Measurements from ENCODE around the gene TCHH.
"Not testable (repeated sequence)": the region's sequence is repeated elsewhere in the genome, so short reads cannot be mapped to it uniquely, and the experiment has no call there.

Gene TCHH, protein sequence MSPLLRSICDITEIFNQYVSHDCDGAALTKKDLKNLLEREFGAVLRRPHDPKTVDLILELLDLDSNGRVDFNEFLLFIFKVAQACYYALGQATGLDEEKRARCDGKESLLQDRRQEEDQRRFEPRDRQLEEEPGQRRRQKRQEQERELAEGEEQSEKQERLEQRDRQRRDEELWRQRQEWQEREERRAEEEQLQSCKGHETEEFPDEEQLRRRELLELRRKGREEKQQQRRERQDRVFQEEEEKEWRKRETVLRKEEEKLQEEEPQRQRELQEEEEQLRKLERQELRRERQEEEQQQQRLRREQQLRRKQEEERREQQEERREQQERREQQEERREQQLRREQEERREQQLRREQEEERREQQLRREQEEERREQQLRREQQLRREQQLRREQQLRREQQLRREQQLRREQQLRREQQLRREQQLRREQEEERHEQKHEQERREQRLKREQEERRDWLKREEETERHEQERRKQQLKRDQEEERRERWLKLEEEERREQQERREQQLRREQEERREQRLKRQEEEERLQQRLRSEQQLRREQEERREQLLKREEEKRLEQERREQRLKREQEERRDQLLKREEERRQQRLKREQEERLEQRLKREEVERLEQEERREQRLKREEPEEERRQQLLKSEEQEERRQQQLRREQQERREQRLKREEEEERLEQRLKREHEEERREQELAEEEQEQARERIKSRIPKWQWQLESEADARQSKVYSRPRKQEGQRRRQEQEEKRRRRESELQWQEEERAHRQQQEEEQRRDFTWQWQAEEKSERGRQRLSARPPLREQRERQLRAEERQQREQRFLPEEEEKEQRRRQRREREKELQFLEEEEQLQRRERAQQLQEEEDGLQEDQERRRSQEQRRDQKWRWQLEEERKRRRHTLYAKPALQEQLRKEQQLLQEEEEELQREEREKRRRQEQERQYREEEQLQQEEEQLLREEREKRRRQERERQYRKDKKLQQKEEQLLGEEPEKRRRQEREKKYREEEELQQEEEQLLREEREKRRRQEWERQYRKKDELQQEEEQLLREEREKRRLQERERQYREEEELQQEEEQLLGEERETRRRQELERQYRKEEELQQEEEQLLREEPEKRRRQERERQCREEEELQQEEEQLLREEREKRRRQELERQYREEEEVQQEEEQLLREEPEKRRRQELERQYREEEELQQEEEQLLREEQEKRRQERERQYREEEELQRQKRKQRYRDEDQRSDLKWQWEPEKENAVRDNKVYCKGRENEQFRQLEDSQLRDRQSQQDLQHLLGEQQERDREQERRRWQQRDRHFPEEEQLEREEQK (N-terminal part only)

DNA sequence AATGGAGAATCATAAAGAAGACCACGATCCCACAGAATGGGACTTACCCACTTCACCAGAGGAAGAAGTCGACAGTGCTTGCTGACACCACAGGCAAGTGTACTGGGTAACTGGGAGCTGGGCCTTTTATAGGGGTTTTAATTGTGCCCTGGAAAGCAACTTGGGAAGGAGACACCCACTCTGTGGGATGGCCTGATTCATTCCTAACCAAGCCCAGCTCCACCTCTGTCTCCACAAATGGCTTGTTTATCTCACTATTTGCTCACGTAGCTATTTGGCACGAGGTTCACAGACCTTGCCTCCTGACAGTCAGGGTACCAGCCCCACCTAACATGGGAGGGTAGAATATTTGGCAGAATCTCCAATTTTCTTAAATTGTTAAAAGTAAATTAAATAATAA is at the start of gene TCHH:
TCHH (minus strand) TSS at position 101 of the 400 bp plus-strand sequence. CDS start 1,364 bp downstream, outside the sequence.
- DNase-seq, result no peak

DNA sequence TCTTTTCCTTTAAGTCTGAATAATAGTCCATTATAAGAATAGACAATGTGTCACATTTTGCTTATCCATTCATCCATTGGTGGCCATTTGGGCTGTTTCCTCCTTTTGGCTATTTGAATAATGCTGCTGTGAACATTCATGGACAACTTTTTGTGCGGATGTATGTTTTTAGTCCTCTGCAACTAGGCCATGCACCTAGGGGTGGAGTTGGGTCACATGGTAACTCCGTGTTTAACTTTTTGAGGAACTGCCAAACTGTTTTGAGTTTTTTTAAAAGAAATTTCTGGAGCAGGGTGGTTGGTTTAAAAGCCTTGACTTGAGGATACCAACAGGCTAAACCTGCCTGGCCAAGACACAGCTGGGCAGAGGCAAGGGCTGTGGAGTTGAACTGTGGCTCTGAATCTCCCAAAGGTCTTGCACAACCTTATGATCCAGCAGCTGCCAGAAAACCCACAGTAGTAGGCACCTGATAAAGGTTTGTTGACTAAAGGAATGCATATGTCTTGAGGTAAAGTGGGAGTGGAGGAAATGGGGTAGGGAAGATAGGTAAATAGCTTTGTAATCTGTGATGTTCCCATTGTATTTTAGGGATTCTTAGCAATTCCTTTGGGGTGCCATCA is 49.4 kb upstream of the TCHH start:
- no peak for DNase-seq

DNA sequence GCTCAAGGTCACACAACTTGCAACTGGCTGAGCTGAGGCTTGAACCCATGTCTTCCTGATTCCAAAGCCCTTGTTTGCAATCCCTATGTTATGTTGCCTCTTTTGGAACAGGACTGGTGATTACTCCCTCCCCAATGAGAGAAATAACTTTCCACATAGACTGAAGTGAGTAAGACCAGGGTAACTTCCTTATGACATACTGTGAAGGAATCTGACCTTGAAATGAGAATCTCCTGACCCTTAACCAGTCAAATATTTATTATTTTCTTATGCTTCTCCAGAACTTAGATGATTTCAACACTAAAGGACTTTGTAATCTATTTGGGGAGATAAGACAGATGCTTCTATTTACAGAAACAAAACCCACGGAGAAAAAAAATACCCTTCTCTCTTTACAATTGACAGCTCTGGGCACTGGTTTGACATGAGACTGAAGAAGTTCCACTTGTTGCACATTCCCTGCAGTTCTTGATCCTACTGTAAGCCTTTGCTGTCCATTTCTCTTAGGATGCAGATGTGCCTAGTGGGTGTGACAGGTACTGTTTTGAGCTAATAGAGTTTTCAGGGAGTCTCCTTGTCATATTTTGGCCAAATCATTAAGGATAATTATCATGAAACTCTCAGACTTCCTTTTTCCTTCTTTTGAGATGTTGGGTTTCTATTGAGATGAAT is 47.7 kb upstream of the TCHH start:
- DNase-seq, result no peak

DNA sequence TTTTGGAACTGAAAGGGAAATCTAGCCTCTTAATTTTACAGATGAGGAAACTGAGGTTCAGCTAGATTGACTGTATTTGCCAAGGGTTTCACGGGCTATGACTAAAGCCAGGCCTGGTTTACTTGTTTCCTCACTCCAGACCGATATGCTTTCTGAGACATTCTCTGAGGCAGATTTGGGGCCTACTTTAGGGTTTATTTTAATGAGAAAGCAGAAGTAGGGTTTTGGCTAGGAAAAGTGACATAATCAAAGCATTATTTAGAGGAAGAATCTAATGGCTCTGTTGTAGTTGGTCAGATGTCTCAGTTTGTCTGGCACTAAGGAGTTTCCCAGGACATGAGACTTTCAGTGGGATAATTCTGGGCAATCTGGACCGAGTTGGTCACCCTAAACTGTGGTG is 45.3 kb upstream of the TCHH start:
- DNase-seq, result no peak

DNA sequence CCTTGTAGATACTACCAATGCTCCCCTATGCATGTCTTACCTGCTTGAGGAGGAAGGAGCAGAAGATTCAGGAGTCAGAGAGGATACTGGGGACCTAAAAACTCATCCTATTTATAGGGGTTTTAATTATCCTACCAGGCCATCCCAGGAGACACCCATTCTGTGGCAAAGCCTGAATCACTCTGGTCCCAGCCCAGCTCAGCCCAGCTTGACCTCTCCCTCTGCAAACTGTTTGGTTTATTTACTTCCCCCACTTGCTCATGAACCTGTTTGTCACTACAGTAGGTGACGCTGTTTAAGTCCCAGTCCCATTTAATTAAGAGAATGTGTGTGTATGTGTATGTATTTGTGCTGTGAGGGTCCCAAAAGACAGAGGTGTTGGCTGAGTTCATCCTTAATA is 43.9 kb upstream of the TCHH start, which contains the start of gene RPTN:
RPTN (minus strand) TSS at position 85 of the 400 bp plus-strand sequence. CDS start 1,339 bp downstream, outside the sequence.
- DNase-seq, result no peak

DNA sequence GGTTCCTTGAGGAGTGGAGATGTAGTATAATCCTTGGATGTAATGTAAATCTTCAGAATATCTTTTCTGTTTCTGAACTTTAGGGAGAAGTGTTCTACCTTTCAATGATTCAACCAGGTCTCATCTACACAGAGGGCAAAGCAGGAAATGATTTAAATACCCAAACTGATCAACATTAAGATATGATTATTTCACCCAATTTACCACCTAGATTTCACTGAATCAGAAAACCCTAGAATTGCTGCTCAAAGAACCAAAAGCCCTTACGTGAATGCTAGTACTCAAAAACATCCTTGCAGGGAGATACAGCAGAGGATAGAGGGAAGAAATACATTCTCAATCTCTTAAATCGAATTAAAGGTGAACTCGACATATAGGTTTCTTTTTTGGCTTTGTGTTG is 38.8 kb upstream of the TCHH start:
- no peak for DNase-seq

DNA sequence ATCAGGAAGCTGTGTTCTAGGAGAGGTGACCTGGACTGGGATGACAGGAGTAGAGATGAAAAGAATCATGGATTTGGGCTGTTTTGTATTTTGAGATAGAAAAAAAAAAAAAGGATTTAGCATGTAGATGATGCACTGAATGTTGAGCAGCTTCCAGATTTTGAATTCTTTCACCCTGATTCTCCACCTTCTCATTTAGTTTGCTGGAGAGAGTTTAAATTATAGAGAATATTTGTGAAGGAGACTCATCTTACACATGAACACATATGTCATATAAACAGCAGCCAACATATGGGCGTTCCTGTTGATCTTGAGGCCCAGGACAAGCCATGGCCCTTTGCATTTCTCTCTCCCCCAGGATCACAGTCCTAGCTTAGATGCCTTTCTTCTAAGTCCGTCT is 36.4 kb upstream of the TCHH start:
- no peak for DNase-seq

DNA sequence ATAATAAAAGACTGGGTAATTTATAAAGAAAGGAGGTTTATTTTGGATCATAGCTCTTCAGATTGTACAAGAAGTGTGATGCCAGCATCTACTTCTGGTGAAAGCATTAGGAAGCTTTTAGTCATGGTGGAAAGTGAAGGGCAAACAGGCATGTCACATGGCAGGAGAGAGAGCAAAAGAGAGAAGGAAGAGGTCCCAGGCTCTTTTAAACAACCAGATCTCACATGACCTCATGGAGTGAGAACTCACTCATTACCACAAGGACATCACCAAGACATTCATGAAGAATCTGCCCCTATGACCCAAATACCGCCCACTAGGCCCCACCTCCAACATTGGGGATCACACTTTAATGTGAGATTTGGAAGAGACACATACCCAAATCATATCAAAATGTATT is 33.7 kb upstream of the TCHH start:
- DNase-seq, result no peak

DNA sequence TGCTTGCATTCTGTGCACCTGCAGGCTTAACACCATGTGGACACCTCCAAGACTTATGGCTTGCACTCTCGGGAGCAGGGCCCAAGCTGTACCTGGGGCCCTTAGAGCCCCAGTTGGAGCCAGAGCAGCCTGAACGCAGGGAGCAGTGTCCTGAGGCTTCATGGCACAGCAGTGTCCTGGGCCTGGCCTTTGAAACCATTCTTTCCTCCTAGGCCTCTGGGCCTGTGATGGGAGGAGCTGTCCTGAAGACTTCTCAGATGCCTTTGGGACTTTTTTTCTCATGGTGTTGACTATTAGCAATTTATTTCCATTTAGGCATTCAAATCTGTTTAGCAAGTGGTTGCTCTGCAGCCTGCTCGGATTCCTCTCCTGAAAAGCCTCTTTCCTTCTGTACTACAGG is 32.8 kb upstream of the TCHH start:
- no peak for DNase-seq

DNA sequence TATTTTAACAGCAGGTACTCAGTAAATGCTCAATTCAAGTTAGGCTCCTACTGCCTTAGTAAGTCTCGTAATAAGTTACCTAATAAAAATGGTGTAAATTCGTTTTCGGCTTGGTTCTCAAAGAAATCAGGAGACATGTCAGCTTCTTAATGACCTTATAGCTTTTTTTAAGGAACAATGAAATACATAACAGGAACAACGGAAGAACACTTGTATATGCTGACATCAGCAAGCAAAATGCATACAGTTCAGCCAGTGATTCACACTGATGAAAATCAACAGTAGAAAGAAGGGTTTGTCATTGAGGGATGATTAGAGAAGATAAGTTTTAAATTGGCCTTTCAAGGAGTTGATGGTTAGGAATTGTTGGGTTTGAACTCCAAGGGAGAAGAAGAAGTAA is 30.5 kb upstream of the TCHH start:
- DNase-seq, result no peak

DNA sequence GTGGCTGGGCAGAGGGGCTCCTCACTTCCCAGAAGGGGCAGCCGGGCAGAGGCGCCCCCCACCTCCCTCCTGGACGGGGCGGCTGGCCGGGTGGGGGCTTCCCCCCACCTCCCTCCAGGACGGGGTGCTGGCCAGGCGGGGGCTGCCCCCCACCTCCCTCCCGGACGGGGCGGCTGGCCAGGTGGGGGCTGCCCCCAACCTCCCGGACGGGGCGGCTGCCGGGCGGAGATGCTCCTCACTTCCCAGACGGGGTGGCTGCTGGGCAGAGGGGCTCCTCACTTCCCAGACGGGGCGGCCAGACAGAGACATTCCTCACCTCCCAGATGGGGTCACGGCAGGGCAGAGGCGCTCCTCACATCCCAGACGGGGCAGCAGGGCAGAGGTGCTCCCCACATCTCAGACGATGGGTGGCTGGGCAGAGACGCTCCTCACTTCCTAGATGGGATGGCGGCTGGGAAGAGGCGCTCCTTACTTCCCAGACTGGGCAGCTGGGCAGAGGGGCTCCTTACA is 29.5 kb upstream of the TCHH start:
- DNase-seq, result not testable (repeated sequence)

DNA sequence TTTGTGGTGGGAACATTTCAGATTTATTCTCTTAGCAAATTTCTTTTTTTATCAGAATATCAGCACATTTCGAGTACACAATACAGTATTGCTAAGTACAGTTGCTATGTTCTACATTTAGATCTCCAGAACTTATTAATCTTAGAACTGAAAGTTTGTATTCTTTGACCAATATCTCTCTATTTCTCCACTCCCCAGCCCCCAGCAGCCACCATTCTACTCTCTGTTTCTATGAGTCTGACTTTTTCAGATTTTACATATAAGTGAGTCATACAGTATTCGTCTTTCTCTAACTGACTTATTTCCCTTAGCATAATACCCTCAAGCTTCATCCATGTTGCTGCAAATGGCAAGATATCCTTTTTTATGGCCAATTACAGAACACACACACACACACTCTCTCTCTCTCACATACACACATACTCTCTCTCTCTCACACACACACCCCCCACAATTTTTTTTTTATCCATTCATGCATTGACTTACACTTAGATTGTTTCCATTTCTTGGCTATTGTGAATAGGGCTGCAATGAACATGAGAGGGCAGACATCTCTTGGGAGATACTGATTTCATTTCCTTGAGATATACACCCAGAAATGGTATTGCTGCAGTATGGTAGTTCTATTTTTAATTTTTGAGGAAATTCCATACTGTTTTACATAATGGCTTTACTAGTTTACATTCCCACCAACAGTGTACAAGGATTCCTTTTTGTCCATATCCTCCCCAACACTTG is 28.1 kb upstream of the TCHH start:
- no peak for DNase-seq

DNA sequence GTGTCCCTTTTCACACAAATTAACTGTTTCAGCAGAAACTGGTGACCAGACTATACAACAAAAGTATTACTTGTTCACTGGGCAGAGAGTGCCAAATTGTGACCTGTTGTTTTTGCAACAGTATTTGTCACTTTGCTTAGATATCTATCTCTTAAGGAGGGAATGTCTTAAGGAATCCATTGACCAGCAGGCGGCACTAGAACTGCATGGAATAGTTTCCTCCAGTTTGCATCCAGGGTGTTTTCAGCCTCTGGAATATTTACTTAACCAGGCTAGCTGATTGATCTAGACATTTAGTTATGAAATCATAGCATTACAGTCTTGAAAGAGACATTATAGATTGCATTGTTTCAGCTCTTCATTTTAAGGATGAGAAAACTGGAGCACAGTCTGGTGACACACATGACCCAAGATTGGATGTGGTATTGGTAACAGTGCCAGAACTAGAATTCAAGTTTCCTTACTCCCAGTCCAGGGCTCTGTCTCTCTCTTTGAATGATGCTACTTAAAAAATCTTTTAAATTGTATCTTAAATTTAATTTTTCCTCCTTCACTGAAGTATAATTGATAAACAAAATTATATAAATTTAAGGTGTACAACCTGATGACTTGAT is 26.8 kb upstream of the TCHH start:
- no peak for DNase-seq

DNA sequence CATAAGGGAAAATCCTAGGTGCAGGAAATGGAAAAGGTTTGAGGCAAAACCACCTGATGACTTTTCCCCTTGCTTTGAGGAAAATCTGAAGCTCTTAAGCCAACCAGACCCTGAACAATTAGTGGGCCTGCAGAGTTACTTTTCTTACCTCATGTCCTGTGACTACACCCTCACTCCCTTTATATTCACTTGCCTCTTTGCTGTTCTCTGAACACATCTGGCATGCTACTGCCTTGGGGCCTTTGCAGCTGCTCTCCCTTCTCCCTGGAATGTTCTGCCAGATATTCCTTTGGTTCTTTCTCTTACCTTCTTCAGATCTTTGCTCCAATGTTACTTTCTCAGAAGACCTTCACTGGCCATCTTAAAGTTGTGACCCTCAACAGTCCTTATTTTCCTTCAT is 22.0 kb upstream of the TCHH start:
- DNase-seq, result no peak

DNA sequence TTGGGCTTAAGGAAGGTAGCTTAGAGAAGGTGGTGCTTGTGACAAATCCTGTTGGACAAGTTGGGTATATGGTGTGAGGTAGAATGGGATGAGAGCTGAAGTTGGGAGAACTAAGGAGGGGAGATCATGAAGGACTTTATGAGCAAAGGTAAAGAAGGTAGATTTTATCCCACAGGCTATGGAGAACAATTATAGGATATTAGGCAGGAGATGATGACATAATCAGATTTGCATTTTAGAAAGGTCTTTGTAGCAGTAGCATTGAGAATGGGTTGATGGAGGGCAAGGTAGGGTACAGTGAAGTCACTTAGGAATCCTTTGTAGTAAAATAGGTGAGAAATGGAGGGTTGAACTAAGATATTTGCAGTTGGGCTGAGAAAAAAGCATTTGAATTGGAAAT is 14.9 kb upstream of the TCHH start:
- DNase-seq, result no peak

DNA sequence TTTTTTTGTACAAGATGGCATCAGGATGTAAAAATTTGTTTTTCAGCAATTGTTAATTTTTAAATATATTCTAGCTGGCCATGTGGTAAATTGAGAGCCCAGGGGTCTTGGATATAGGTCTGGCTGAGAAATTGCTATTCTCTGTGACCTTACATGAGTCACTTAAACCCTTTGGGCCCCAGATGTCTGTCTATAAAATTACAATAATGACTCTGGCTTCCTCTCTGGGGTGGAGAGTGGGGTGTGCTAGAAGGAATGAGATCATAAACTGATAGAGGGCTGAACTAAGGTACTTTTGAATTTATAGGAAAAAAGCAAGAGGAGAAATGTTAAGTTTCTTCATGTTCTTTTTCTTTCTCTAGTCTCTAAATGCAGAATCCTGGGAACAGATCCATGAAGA is 12.4 kb upstream of the TCHH start:
- no peak for DNase-seq

DNA sequence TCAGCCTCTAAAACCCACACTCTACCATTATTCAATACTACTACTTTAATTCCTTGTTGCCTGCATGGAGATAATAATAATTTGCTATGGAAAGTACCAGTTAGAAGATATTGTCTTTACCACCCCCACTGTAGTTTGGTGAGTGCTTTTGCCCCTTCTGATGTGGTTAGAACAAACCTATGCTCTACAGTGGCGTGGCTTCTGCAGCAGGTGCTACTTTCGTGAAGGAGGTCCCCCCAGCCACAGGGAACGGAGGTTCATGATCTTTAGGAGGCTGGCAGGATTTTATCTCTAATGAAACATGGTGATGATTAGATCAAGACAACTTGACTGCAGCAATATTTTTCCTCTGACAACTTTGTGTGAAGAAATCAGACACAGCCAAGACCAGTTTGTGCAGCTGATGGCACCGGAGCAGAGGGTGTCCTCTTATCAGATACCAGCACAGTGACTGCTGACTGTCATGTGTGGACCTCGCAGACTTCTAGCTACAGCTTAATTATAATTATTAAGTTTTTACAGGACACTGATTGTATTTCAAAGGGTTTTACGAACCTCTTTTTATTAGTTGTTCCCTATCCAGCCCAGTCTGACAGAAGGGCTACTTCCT is 10.7 kb upstream of the TCHH start:
- DNase-seq, result no peak

DNA sequence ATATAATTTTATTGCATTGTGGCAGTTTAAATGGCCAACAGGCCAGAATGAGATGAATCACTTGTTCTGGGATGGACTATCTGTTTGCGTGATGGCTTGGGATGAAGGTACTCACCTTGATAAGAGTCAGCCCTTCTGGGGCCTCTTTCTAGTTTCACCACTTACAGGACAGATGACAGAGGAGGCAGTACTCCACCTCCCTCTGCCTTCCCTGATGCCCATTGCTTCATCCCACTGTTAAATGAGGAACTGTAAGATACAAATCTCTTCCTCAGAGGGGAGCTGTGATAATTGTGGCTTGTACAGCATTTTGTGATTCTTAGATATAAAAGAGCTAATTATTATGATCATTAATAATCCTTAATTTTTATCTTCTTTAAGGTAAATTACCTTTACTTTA is 3.7 kb upstream of the TCHH start:
- DNase-seq, result no peak

DNA sequence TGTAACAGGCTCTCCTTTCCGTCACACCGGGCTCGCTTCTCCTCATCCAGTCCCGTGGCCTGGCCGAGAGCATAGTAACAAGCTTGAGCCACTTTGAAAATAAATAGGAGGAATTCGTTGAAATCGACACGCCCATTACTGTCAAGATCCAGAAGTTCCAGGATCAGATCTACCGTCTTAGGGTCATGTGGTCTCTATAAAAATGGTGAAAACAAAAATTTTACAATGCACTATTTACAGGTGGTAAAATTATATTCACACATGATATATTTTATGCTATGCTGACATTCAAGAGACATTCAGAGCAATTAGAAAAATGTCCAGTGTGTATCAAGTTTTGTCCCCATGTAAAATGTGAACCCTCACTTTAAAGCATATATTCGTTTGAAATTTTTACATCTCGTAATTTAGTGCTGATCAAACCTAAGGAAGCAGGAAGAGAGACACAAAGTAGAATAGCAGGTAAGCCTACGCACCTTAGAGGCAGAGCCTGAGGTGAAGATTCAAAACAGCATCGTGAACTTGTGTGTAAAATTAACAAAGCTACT is 2.3 kb downstream of the TCHH start:
- no peak for DNase-seq
